ENCODE results near the gene TMPRSS6. TPM values are rescaled to one million over a fixed set of nuclear protein-coding genes. Genes with fewer than 3 reads are reported as not detected.

Gene TMPRSS6
- total and polyA plus RNA-seq, 2 of the 13 experiments (the other 11 are each of a cell fraction or from before 2014, with no cell fraction given), result 4.2 to 4.8 TPM

- TF ChIP-seq ZNF770 (CRISPR knock-in tag; IDR thresholded peaks at IDR 0.05), result no peak
- no peak for TF ChIP-seq PRDM10 (CRISPR knock-in tag; IDR thresholded peaks at IDR 0.05; ENCODE audit: low read depth)
- TF ChIP-seq SNAPC4 (CRISPR knock-in tag; IDR thresholded peaks at IDR 0.05), result no peak
- TF ChIP-seq CENPBD1 (CRISPR knock-in tag; IDR thresholded peaks at IDR 0.05; ENCODE audit: borderline replicate concordance, low read depth), result no peak
- TF ChIP-seq CBX5 (CRISPR knock-in tag; IDR thresholded peaks at IDR 0.05; ENCODE audit: borderline replicate concordance), result no peak
- no peak for TF ChIP-seq FOXC1 (CRISPR knock-in tag; IDR thresholded peaks at IDR 0.05; ENCODE audit: borderline replicate concordance)
- no peak for TF ChIP-seq ZNF564 (CRISPR knock-in tag; IDR thresholded peaks at IDR 0.05)
- TF ChIP-seq ZBTB21 (CRISPR knock-in tag; IDR thresholded peaks at IDR 0.05), result no peak
- TF ChIP-seq GPN1 (CRISPR knock-in tag; IDR thresholded peaks at IDR 0.05; ENCODE audit: borderline replicate concordance), result no peak
- no peak for TF ChIP-seq ZFP91 (CRISPR knock-in tag; IDR thresholded peaks at IDR 0.05; ENCODE audit: borderline replicate concordance)
- no peak for TF ChIP-seq NR3C1 (CRISPR knock-in tag; IDR thresholded peaks at IDR 0.05)
- TF ChIP-seq ZBTB37 (CRISPR knock-in tag; IDR thresholded peaks at IDR 0.05), result no peak
- TF ChIP-seq AHR (CRISPR knock-in tag; IDR thresholded peaks at IDR 0.05), result no peak
Observed at GRCh38 chr22:37107816-37108621, 1.5 kb downstream of the TMPRSS6 start (continued).
